ENCODE data around the gene CFAP161. TPM values are rescaled to one million over a fixed set of nuclear protein-coding genes. Genes with fewer than 3 reads are reported as not detected.

Gene CFAP161, protein sequence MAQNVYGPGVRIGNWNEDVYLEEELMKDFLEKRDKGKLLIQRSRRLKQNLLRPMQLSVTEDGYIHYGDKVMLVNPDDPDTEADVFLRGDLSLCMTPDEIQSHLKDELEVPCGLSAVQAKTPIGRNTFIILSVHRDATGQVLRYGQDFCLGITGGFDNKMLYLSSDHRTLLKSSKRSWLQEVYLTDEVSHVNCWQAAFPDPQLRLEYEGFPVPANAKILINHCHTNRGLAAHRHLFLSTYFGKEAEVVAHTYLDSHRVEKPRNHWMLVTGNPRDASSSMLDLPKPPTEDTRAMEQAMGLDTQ
- 1.8 and 2.0 TPM in 2 replicates for total RNA-seq

DNA sequence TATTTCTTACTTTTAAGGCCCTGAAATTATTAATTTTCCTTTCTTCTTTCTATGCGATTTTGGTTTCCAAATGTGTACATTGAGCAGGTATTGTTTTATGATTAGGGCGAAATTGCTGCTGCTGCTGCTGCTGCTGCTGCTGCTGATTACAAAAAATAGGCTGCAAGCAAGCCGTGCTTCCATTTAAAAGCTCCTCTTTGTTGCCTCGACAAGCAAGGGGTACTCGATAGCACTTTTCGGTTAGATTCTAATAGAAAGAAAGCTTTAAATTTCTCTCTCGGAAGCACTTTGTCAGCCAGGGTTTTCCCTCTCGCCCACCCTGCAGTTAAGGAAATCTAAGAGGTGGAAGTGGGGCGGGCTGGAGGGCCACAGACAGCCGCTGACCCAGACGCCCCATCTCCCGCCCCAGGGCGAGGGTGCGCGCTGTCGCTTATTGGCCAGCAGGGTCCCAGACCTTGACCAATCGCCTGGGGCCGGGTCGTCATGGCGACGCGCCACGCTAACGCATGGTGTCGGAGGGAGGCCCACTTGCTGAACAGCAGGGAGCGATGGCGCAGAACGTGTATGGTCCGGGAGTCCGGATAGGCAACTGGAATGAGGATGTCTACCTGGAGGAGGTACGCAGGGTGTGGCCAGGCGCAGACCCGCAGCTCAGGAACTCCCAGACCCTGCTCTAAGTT is at the start of gene CFAP161:
CFAP161 (plus strand) TSS at position 489 of the 680 bp plus-strand sequence; CDS start at position 549, 60 bp downstream.

DNA sequence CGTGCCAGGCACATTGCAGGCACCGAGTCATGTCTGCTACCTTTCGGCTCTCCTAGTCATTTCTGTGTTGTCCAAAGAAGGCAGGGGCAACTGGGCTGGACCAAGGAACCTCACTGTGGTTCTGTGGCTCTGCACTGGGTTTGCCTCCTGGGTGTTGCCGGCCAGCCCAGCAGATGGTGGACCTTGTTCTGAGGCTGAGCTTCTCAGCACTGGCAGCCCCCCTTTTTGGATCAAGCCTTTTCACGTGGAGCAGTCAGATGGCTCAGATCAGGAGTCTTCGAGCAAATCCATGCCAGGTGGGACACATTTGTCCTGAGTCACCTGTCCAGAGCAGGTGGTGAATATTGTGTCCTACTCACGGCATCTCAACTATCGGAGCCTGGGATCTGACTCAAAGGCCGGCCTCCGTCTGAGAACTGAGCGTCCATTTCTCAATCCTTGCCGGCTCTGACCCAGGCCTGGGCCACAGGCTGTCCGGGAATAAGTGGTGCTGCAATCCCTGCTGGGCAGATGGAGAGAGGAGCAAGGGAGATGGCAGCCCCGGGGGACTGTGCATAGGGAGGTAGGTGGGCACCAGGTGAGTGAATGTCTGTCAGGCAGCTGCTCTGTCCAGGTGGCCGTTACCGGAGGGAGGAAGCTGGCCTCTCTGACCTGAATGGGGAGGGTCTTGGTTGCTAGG is 62.6 kb downstream of the CFAP161 start, which contains the start of gene IL16:
IL16 (plus strand) TSS at position 304 of the 679 bp plus-strand sequence. CDS start 28,521 bp downstream, outside the sequence.

Other genes with a start within 250 kb of the CFAP161 start
- 21.7 and 23.4 TPM in 2 replicates for gene MESD, start 144.5 kb upstream of the CFAP161 start, total RNA-seq
- 56.4 and 59.7 TPM in 2 replicates for gene TLNRD1, start 133.3 kb upstream of the CFAP161 start, total RNA-seq
- 1.3 and 2.1 TPM in 2 replicates for gene IL16, start 62.6 kb downstream of the CFAP161 start, total RNA-seq
- 2.5 and 2.9 TPM in 2 replicates for gene STARD5, start 189.9 kb downstream of the CFAP161 start, total RNA-seq
- gene TMC3, start 239.9 kb downstream of the CFAP161 start, total RNA-seq: not detected in 2 replicates

Measured in mammary microvascular endothelial cell (primary cell).